Left lung (tissue), 10 donors: ENCODE data around the gene RAP1GAP2. TPM values are rescaled to one million over a fixed set of nuclear protein-coding genes. Genes with fewer than 3 reads are reported as not detected.
A peak's percentile ranks its signal among the peaks of the same experiment; 100 is the strongest.

Source experiments
- ATAC-seq: fragments of 200-7000 bp; cut with Tn5 transposase; one replicate; pipeline ENCODE4 v1.9.1; 2020; ENCODE audit warnings: moderate library complexity
- DNase-seq, 4 donors: peaks; one replicate each; pipeline ENCODE4 v3.0.0-alpha.2; 2013 to 2020
- H3K27ac ChIP-seq, 2 donors: fragments of 200-600 bp; sonication (generic) in 1 of 2; one replicate each; pipeline versions ENCODE4 v1.5.0 to v1.8.0; 2020 to 2021
- H3K27me3 ChIP-seq, 2 donors: fragments of 200-600 bp; sonication (generic) in 1 of 2; one replicate each; pipeline versions ENCODE4 v1.5.0 to v1.8.0; 2020 to 2021
- H3K36me3 ChIP-seq, 2 donors: fragments of 200-600 bp; sonication (generic) in 1 of 2; one replicate each; pipeline versions ENCODE4 v1.5.0 to v1.8.0; 2020 to 2021
- H3K4me1 ChIP-seq, 2 donors: fragments of 200-600 bp; one replicate each; pipeline ENCODE4 v1.8.0; 2021
- H3K4me3 ChIP-seq, 2 donors: fragments of 200-600 bp; sonication (generic) in 1 of 2; one replicate each; pipeline versions ENCODE4 v1.5.0 to v1.8.0; 2020 to 2021; ENCODE audit warnings: mild to moderate bottlenecking in 1 of 2
- H3K9me3 ChIP-seq, 2 donors: fragments of 200-600 bp; sonication (generic) in 1 of 2; one replicate each; pipeline versions ENCODE4 v1.5.0 to v1.8.0; 2020 to 2021
- CTCF ChIP-seq, 2 donors: fragments of 200-600 bp; sonication (generic) in 1 of 2; IDR thresholded peaks; one replicate each; pipeline versions ENCODE4 v1.5.0 to v1.8.0; 2021; ENCODE audit warnings: antibody characterized with exemption in 2 of 2
- intact Hi-C, 2 donors: fragments of 100-400 bp; cut with DNase I; formaldehyde crosslinking; loops; one replicate each; pipeline versions ENCODE4 v1.11.2 to v1.14.2; 2022
- polyA plus RNA-seq, 6 donors: library from polyadenylated mRNA; unstranded; fragments of 120-200 nt; gene quantifications; one replicate each; pipeline ENCODE4 v1.2.1, GENCODE V29; 2013; ENCODE audit not compliant: insufficient read length in 6 of 6
- total RNA-seq, 2 donors: library from RNA; stranded (reverse); fragmentation: NEBNext Ultra II Directional; extraction: Animal tissue kit (Norgen Biotek cat#: 25700); gene quantifications; one replicate each; pipeline ENCODE4 v1.2.1, GENCODE V29; 2021
- donor health status: DM: no; HTN: yes; CAD: no.
- donor health status: DM: no; HTN: no; CAD: no.

RAP1GAP2 gene
- total and polyA plus RNA-seq, 8 donors = 8.0 to 14.5 (median 9.7) TPM

- no peaks in the 10 kb centered on the region for H3K27me3 ChIP-seq
- intact Hi-C loops = no loop called here
- DNase-seq (peak in 1 of 4 donors; percentile 68), ATAC-seq (no peak)
- peaks cover 14 to 26% of the 10 kb centered on the region in 2 donors for H3K4me1 ChIP-seq
- no peak overlapping the region for H3K4me3 ChIP-seq
- peaks cover 0 to 25% of the 10 kb centered on the region in 2 donors for H3K36me3 ChIP-seq
- no peak for TF ChIP-seq CTCF (IDR thresholded peaks at IDR 0.05)
- no peaks in the 10 kb centered on the region for H3K9me3 ChIP-seq
- no peak overlapping the region for H3K27ac ChIP-seq
These were observed 211.4 kb downstream of the RAP1GAP2 start for GRCh38 chr17:3007651-3008121.

GRCh38 chr17:3008336-3009288, 212.4 kb downstream of the RAP1GAP2 start:
- H3K27me3 ChIP-seq = no peaks in the 10 kb centered on the region
- intact Hi-C loops = no loop called here
- peaks cover 14 to 17% of the 10 kb centered on the region in 2 donors for H3K4me1 ChIP-seq
- TF ChIP-seq CTCF (IDR thresholded peaks at IDR 0.05) = no peak
- no peak overlapping the region for H3K4me3 ChIP-seq
- no peak overlapping the region for H3K27ac ChIP-seq
- peak in 1 of 4 donors; percentile 56 for DNase-seq
- no peaks in the 10 kb centered on the region for H3K9me3 ChIP-seq
- no peak for ATAC-seq
- H3K36me3 ChIP-seq = peaks cover 0 to 28% of the 10 kb centered on the region in 2 donors

DNA sequence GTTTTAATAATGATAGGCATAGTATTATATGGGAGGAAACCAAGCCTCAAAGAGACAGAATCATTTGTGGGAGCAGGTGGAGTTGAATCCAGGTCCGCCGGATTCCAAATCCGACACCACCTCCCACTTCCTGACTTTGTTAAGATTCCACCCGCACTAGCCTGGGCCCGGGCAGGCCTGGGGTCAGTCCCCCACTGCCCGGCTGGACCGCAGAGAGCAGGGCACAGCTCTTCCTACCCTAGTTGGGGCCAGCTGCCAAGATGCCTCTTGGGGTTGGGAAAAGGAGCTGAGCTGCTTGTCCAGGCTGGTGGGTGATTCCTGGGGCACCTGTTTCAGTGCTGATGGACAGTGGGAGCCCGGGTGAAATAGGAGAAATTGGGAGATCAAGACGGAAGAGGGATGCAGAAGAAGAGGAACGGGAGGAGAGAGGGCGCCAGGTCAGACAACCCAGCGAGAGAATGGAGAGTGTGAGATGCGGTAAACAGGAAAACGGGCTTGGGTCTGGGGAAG, 213.2 kb downstream of the RAP1GAP2 start:
- DNase-seq = peak in 1 of 4 donors; percentile 47
- H3K36me3 ChIP-seq = peaks cover 0 to 28% of the 10 kb centered on the region in 2 donors
- H3K27ac ChIP-seq = no peak overlapping the region
- TF ChIP-seq CTCF (IDR thresholded peaks at IDR 0.05) = no peak
- H3K27me3 ChIP-seq = no peaks in the 10 kb centered on the region
- no peak overlapping the region for H3K4me3 ChIP-seq
- ATAC-seq = no peak
- H3K9me3 ChIP-seq = no peaks in the 10 kb centered on the region
- peaks cover 7 to 8% of the 10 kb centered on the region in 2 donors for H3K4me1 ChIP-seq
- intact Hi-C loops = no loop called here

GRCh38 chr17:3011891-3012290, 215.7 kb downstream of the RAP1GAP2 start:
- peaks cover 0 to 36% of the 10 kb centered on the region in 2 donors for H3K36me3 ChIP-seq
- no peak overlapping the region for H3K4me3 ChIP-seq
- no peak overlapping the region for H3K27ac ChIP-seq
- no peaks in the 10 kb centered on the region for H3K9me3 ChIP-seq
- intact Hi-C loops = loop anchor here in 1 of 2 donors (5.0 kb wide), 1 partner anchor 185 kb away; no protein-coding TSS in a partner anchor
- DNase-seq (peak in 1 of 4 donors; percentile 18), ATAC-seq (no peak)
- no peaks in the 10 kb centered on the region for H3K27me3 ChIP-seq
- H3K4me1 ChIP-seq = no peaks in the 10 kb centered on the region
- no peak for TF ChIP-seq CTCF (IDR thresholded peaks at IDR 0.05)
